OCI-M2 (cell line): ENCODE measurements around the gene SMO.
A peak's percentile ranks its signal among the peaks of the same experiment; 100 is the strongest.
"Not testable (repeated sequence)": the region's sequence is repeated elsewhere in the genome, so short reads cannot be mapped to it uniquely, and the experiment has no call there.

Experiments
- DNase-seq: peaks from one replicate; lab custom pipeline; 2025; ENCODE audit not compliant: unreplicated experiment; lab: John Stamatoyannopoulos, UW

The SMO gene

GRCh38 chr7:129231666-129232065 is 43.2 kb downstream of the SMO start:
- no peak for DNase-seq

- no peak for DNase-seq
These were observed 50.1 kb downstream of the SMO start for GRCh38 chr7:129238546-129238945.

GRCh38 chr7:129240119-129240820 is 51.8 kb downstream of the SMO start:
- DNase-seq = no peak

GRCh38 chr7:129244220-129244619 is 55.8 kb downstream of the SMO start:
- no peak for DNase-seq

- DNase-seq = no peak
These were observed 57.1 kb downstream of the SMO start for GRCh38 chr7:129245533-129245932.

GRCh38 chr7:129247087-129247486 is 58.7 kb downstream of the SMO start:
- DNase-seq = no peak

GRCh38 chr7:129252128-129252527 is 63.7 kb downstream of the SMO start:
- DNase-seq = no peak

- DNase-seq = not testable (repeated sequence)
These were observed 64.2 kb downstream of the SMO start for GRCh38 chr7:129252603-129253002.

GRCh38 chr7:129255800-129256199 is 67.4 kb downstream of the SMO start:
- DNase-seq = no peak

GRCh38 chr7:129256221-129256620 is 67.8 kb downstream of the SMO start:
- no peak for DNase-seq

GRCh38 chr7:129257168-129257567 is 68.7 kb downstream of the SMO start:
- peak; percentile 71 for DNase-seq

- no peak for DNase-seq
These were observed 70.4 kb downstream of the SMO start for GRCh38 chr7:129258649-129259389.

GRCh38 chr7:129262324-129262723 is 73.9 kb downstream of the SMO start:
- no peak for DNase-seq
